ENCODE measurements around the gene GMPPB. TPM values are rescaled to one million over a fixed set of nuclear protein-coding genes. Genes with fewer than 3 reads are reported as not detected.

GMPPB gene
- total RNA-seq, 1 experiment from 2014 or later, result 42.4 TPM

- peak overlapping the region; percentile 93 for H3K27ac Mint-ChIP-seq (ENCODE audit: unreplicated experiment)
- no TSS peak for BruUV-seq (replicated peaks)
- H3K4me3 Mint-ChIP-seq (ENCODE audit: low read depth, unreplicated experiment), result peak overlapping the region; percentile 86
- H3K9me3 Mint-ChIP-seq (ENCODE audit: low read depth, unreplicated experiment), result no peaks in the 10 kb centered on the region
- H3K27me3 Mint-ChIP-seq (ENCODE audit: unreplicated experiment), result no peaks in the 10 kb centered on the region
- no peak for TF ChIP-seq CTCF (IDR thresholded peaks at IDR 0.05; ENCODE audit: unreplicated experiment)
- peaks cover 61% of the 10 kb centered on the region for H3K36me3 Mint-ChIP-seq (ENCODE audit: insufficient read depth, unreplicated experiment)
- H3K4me1 Mint-ChIP-seq (ENCODE audit: low read depth, unreplicated experiment), result peaks cover 8% of the 10 kb centered on the region
- intact Hi-C loops (cut with micrococcal nuclease; ENCODE audit: unreplicated experiment), result no loop called here
- CTCF ChIA-PET, result interaction anchor here (0.6 kb wide), 1 partner anchor 705 kb away, joined by 5 read pairs; no protein-coding TSS in a partner anchor
- no peak for DNase-seq
These were observed 835 bp upstream of the GMPPB start for GRCh38 chr3:49724586-49724985.

- TF ChIP-seq CTCF (IDR thresholded peaks at IDR 0.05; ENCODE audit: unreplicated experiment), result no peak
- Mint-ChIP-seq H3K27ac (ENCODE audit: unreplicated experiment) (peak overlapping the region; percentile 93), H3K4me1 (ENCODE audit: low read depth, unreplicated experiment) (peaks cover 18% of the 10 kb centered on the region), H3K36me3 (ENCODE audit: insufficient read depth, unreplicated experiment) (peaks cover 72% of the 10 kb centered on the region), H3K9me3 (ENCODE audit: low read depth, unreplicated experiment) (peaks cover 2% of the 10 kb centered on the region), H3K4me3 (ENCODE audit: low read depth, unreplicated experiment) (peak overlapping the region; percentile 86), H3K27me3 (ENCODE audit: unreplicated experiment) (no peaks in the 10 kb centered on the region)
- intact Hi-C loops (cut with micrococcal nuclease; ENCODE audit: unreplicated experiment), result no loop called here
- CTCF ChIA-PET, result interaction anchor here (1.4 kb wide), 1 partner anchor 22 kb away, joined by 4 read pairs; no protein-coding TSS in a partner anchor
- peak; percentile 69 for DNase-seq
- BruUV-seq (replicated peaks), result TSS peak; percentile 60
These were observed 489 bp downstream of the GMPPB start for GRCh38 chr3:49723296-49723627.

GRCh38 chr3:49722896-49723295 lies 855 bp downstream of the GMPPB start:
- Mint-ChIP-seq H3K27ac (ENCODE audit: unreplicated experiment) (peak overlapping the region; percentile 93), H3K9me3 (ENCODE audit: low read depth, unreplicated experiment) (peaks cover 2% of the 10 kb centered on the region), H3K4me3 (ENCODE audit: low read depth, unreplicated experiment) (peak overlapping the region; percentile 86), H3K36me3 (ENCODE audit: insufficient read depth, unreplicated experiment) (peaks cover 76% of the 10 kb centered on the region), H3K27me3 (ENCODE audit: unreplicated experiment) (no peaks in the 10 kb centered on the region), H3K4me1 (ENCODE audit: low read depth, unreplicated experiment) (peaks cover 18% of the 10 kb centered on the region)
- no TSS peak for BruUV-seq (replicated peaks)
- intact Hi-C loops (cut with micrococcal nuclease; ENCODE audit: unreplicated experiment), result no loop called here
- DNase-seq, result no peak
- CTCF ChIA-PET, result interaction anchor here (1.4 kb wide), 1 partner anchor 22 kb away, joined by 4 read pairs; no protein-coding TSS in a partner anchor
- no peak for TF ChIP-seq CTCF (IDR thresholded peaks at IDR 0.05; ENCODE audit: unreplicated experiment)

GRCh38 chr3:49721896-49722781 lies 1.6 kb downstream of the GMPPB start:
- peaks cover 83% of the 10 kb centered on the region for H3K36me3 Mint-ChIP-seq (ENCODE audit: insufficient read depth, unreplicated experiment)
- peaks cover 18% of the 10 kb centered on the region for H3K4me1 Mint-ChIP-seq (ENCODE audit: low read depth, unreplicated experiment)
- CTCF ChIA-PET, result no interaction called here
- peaks cover 2% of the 10 kb centered on the region for H3K9me3 Mint-ChIP-seq (ENCODE audit: low read depth, unreplicated experiment)
- no peaks in the 10 kb centered on the region for H3K27me3 Mint-ChIP-seq (ENCODE audit: unreplicated experiment)
- no TSS peak for BruUV-seq (replicated peaks)
- DNase-seq, result no peak
- intact Hi-C loops (cut with micrococcal nuclease; ENCODE audit: unreplicated experiment), result no loop called here
- H3K4me3 Mint-ChIP-seq (ENCODE audit: low read depth, unreplicated experiment), result peak overlapping the region; percentile 86
- H3K27ac Mint-ChIP-seq (ENCODE audit: unreplicated experiment), result peak overlapping the region; percentile 93
- TF ChIP-seq CTCF (IDR thresholded peaks at IDR 0.05; ENCODE audit: unreplicated experiment), result no peak

All from Calu3 (cell line).